Mesothelial cell of epicardium (in vitro differentiated cells): ENCODE results near the gene RASSF10. TPM values are rescaled to one million over a fixed set of nuclear protein-coding genes. Genes with fewer than 3 reads are reported as not detected.

Experiments
- DNase-seq, 2 experiments: peaks; one replicate each; pipeline ENCODE4 v3.0.0; 2021; ENCODE audit warnings: low spot score in 2 of 2; ENCODE audit not compliant: unreplicated experiment in 2 of 2
- H3K27ac Mint-ChIP-seq: 2 replicates; pipeline ENCODE4 v1.8.0; 2021; ENCODE audit warnings: mixed read lengths
- H3K27me3 Mint-ChIP-seq: 2 replicates; pipeline ENCODE4 v1.8.0; 2021; ENCODE audit warnings: low read depth, mixed read lengths
- H3K36me3 Mint-ChIP-seq: 2 replicates; pipeline ENCODE4 v1.8.0; 2021; ENCODE audit warnings: mixed read lengths
- H3K4me1 Mint-ChIP-seq: 2 replicates; pipeline ENCODE4 v1.8.0; 2021; ENCODE audit warnings: mixed read lengths
- H3K4me3 Mint-ChIP-seq: 2 replicates; pipeline ENCODE4 v1.8.0; 2021; ENCODE audit warnings: mild to moderate bottlenecking, moderate library complexity, mixed read lengths
- H3K9me3 Mint-ChIP-seq: 2 replicates; pipeline ENCODE4 v1.8.0; 2021; ENCODE audit warnings: mixed read lengths
- CTCF ChIP-seq: fragments of 200-600 bp; sonication (generic); IDR thresholded peaks from one replicate; pipeline ENCODE4 v1.5.0; 2021; ENCODE audit warnings: antibody characterized with exemption; ENCODE audit not compliant: unreplicated experiment
- total RNA-seq: library from RNA; stranded (reverse); gene quantifications from 3 replicates; pipeline ENCODE4 v1.2.1, GENCODE V29; 2021

RASSF10 gene
- total RNA-seq, 1 donor from 2014 or later = 0.09 TPM

GRCh38 chr11:13028322-13028721 is 19.2 kb downstream of the RASSF10 start:
- no peak for DNase-seq
- Mint-ChIP-seq H3K27ac (no peak overlapping the region), H3K36me3 (no peaks in the 10 kb centered on the region), H3K27me3 (peaks cover 3% of the 10 kb centered on the region), H3K4me3 (no peak overlapping the region), H3K4me1 (peaks cover 3% of the 10 kb centered on the region), H3K9me3 (no peaks in the 10 kb centered on the region)
- no peak for TF ChIP-seq CTCF

GRCh38 chr11:13029872-13030271 is 20.8 kb downstream of the RASSF10 start:
- TF ChIP-seq CTCF = no peak
- Mint-ChIP-seq H3K36me3 (no peaks in the 10 kb centered on the region), H3K27ac (no peak overlapping the region)

GRCh38 chr11:13030857-13031256 is 21.7 kb downstream of the RASSF10 start:
- no peaks in the 10 kb centered on the region for H3K4me1 Mint-ChIP-seq
- DNase-seq = no peak
- no peaks in the 10 kb centered on the region for H3K36me3 Mint-ChIP-seq
- H3K27ac Mint-ChIP-seq = no peak overlapping the region
- no peak overlapping the region for H3K4me3 Mint-ChIP-seq
- peaks cover 18% of the 10 kb centered on the region for H3K27me3 Mint-ChIP-seq
- H3K9me3 Mint-ChIP-seq = no peaks in the 10 kb centered on the region
- no peak for TF ChIP-seq CTCF

More at GRCh38 chr11:13029872-13030271, 20.8 kb downstream of the RASSF10 start:
- Mint-ChIP-seq H3K4me3 (no peak overlapping the region), H3K9me3 (no peaks in the 10 kb centered on the region), H3K27me3 (peaks cover 8% of the 10 kb centered on the region), H3K4me1 (no peaks in the 10 kb centered on the region)
- DNase-seq = no peak

GRCh38 chr11:13031349-13031748 is 22.2 kb downstream of the RASSF10 start:
- no peaks in the 10 kb centered on the region for H3K9me3 Mint-ChIP-seq
- no peaks in the 10 kb centered on the region for H3K36me3 Mint-ChIP-seq
- H3K27me3 Mint-ChIP-seq = peaks cover 18% of the 10 kb centered on the region
- no peak for TF ChIP-seq CTCF
- H3K27ac Mint-ChIP-seq = no peak overlapping the region
- DNase-seq = no peak
- no peaks in the 10 kb centered on the region for H3K4me1 Mint-ChIP-seq
- no peak overlapping the region for H3K4me3 Mint-ChIP-seq

GRCh38 chr11:13033760-13034533 is 24.8 kb downstream of the RASSF10 start:
- TF ChIP-seq CTCF = no peak
- Mint-ChIP-seq H3K27me3 (peaks cover 30% of the 10 kb centered on the region), H3K4me1 (no peaks in the 10 kb centered on the region), H3K4me3 (no peak overlapping the region), H3K9me3 (no peaks in the 10 kb centered on the region), H3K36me3 (no peaks in the 10 kb centered on the region), H3K27ac (no peak overlapping the region)
- no peak for DNase-seq
